Duodenal mucosa (tissue), 2 donors: ENCODE measurements around the gene TBX21.

Experiments
- H3K27ac ChIP-seq: one replicate; pipeline ENCODE4 v1.7.0; 2013; ENCODE audit warnings: low read depth, low read length
- H3K27me3 ChIP-seq, 2 donors: one replicate each; pipeline ENCODE4 v1.7.0; 2013; ENCODE audit warnings: low read length in 2 of 2, control low read depth in 1 of 2; ENCODE audit not compliant: insufficient read depth in 2 of 2, control insufficient read depth in 1 of 2
- H3K36me3 ChIP-seq, 2 donors: one replicate each; pipeline ENCODE4 v1.7.0; 2013; ENCODE audit warnings: low read length in 2 of 2, control low read depth in 1 of 2; ENCODE audit not compliant: insufficient read depth in 2 of 2, control insufficient read depth in 1 of 2
- H3K4me1 ChIP-seq, 2 donors: one replicate each; pipeline ENCODE4 v1.7.0; 2013; ENCODE audit warnings: low read length in 2 of 2, control low read depth in 1 of 2; ENCODE audit not compliant: insufficient read depth in 2 of 2, control insufficient read depth in 1 of 2
- H3K4me3 ChIP-seq, 2 donors: one replicate each; pipeline ENCODE4 v1.7.0; 2013; ENCODE audit warnings: low read length in 2 of 2, low read depth in 1 of 2
- H3K9ac ChIP-seq, 2 donors: one replicate each; pipeline ENCODE4 v1.7.0; 2013; ENCODE audit warnings: low read length in 2 of 2, low read depth in 1 of 2
- H3K9me3 ChIP-seq, 2 donors: one replicate each; pipeline ENCODE4 v1.7.0; 2013; ENCODE audit warnings: low read length in 2 of 2, control low read depth in 1 of 2; ENCODE audit not compliant: control insufficient read depth in 1 of 2

TBX21 gene

GRCh38 chr17:47692137-47692894 is 40.7 kb upstream of the TBX21 start:
- no peaks in the 10 kb centered on the region for H3K36me3 ChIP-seq
- peaks cover 11 to 20% of the 10 kb centered on the region in 2 donors for H3K4me1 ChIP-seq
- no peak overlapping the region for H3K9ac ChIP-seq
- H3K27ac ChIP-seq, result no peak overlapping the region
- no peaks in the 10 kb centered on the region for H3K9me3 ChIP-seq
- H3K27me3 ChIP-seq, result no peaks in the 10 kb centered on the region
- H3K4me3 ChIP-seq, result no peak overlapping the region

- H3K4me1 ChIP-seq, result peaks cover 11 to 20% of the 10 kb centered on the region in 2 donors
- H3K27ac ChIP-seq, result no peak overlapping the region
- peak overlapping the region; percentile 50 to 62 for H3K4me3 ChIP-seq
- H3K27me3 ChIP-seq, result no peaks in the 10 kb centered on the region
- H3K9me3 ChIP-seq, result no peaks in the 10 kb centered on the region
- peak overlapping the region; percentile 18 to 25 for H3K9ac ChIP-seq
- no peaks in the 10 kb centered on the region for H3K36me3 ChIP-seq
Measured at GRCh38 chr17:47692895-47693730, 39.9 kb upstream of the TBX21 start.

DNA sequence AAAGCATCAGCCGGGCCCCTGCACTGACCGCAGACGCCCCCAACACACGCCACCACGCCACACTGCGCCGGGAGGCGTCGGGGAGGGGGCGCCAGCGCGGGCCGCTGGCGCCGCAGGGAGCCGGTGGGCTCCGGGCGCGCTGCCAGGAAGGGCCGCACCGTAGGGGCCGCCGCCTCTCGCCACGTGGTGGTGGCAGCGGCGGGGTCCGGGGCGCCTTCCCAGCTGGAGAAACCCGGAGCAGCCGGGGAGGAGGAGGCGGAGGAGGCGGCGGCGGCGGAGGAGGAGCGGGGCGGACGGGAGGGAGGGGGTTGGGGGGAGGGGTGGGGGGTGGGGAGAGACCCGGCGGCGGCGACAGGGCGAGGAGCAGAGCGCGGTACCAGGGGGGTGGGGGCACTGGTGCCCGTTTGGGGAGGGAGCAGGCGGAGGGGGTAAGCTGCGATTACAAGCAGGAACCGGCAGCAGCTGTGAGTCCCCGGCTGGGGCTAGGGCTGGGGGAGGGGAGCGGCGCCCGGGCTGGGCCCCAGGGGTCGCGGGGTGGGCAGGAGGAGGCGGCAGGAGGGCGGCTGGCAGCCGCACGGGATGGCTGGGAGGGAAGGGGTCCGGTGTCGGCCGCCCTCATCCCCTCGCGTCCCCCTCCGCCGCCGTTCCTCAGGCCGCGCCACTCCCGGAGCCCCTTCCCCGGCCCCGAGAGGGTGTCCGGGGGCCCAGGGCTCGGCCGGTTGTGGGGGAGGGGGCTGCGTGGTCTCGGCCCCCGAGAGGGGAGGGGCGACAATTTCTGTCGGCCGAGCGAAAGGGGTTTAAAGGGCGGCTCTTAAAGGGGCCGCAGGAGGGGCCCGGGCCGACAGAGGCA is 39.1 kb upstream of the TBX21 start, which contains the start of gene TBKBP1:
Gene TBKBP1, plus strand, starts transcription at position 431 of the 850 bp plus-strand sequence. CDS start 1,952 bp downstream, outside the sequence.
- Histone ChIP-seq H3K4me1 (peaks cover 11 to 20% of the 10 kb centered on the region in 2 donors), H3K27me3 (no peaks in the 10 kb centered on the region), H3K36me3 (no peaks in the 10 kb centered on the region), H3K9ac (peak within 1 kb of the TSS; percentile 18 to 39), H3K9me3 (no peaks in the 10 kb centered on the region), H3K27ac (no peak within 1 kb of the TSS), H3K4me3 (peak within 1 kb of the TSS; percentile 62 to 74)

- no peaks in the 10 kb centered on the region for H3K9me3 ChIP-seq
- peak overlapping the region; percentile 4 to 39 for H3K9ac ChIP-seq
- H3K36me3 ChIP-seq, result no peaks in the 10 kb centered on the region
- no peaks in the 10 kb centered on the region for H3K27me3 ChIP-seq
- H3K27ac ChIP-seq, result peak overlapping the region; percentile 20
- peak overlapping the region; percentile 62 to 74 for H3K4me3 ChIP-seq
- peaks cover 11 to 20% of the 10 kb centered on the region in 2 donors for H3K4me1 ChIP-seq
Measured at GRCh38 chr17:47694581-47695428, 38.2 kb upstream of the TBX21 start.

- Histone ChIP-seq H3K27ac (peak overlapping the region; percentile 20), H3K9me3 (no peaks in the 10 kb centered on the region), H3K4me1 (peaks cover 11 to 20% of the 10 kb centered on the region in 2 donors), H3K27me3 (no peaks in the 10 kb centered on the region), H3K4me3 (peak overlapping the region; percentile 62 to 74), H3K36me3 (no peaks in the 10 kb centered on the region), H3K9ac (peak overlapping the region; percentile 4 to 39)
Measured at GRCh38 chr17:47695429-47696376, 37.3 kb upstream of the TBX21 start.

DNA sequence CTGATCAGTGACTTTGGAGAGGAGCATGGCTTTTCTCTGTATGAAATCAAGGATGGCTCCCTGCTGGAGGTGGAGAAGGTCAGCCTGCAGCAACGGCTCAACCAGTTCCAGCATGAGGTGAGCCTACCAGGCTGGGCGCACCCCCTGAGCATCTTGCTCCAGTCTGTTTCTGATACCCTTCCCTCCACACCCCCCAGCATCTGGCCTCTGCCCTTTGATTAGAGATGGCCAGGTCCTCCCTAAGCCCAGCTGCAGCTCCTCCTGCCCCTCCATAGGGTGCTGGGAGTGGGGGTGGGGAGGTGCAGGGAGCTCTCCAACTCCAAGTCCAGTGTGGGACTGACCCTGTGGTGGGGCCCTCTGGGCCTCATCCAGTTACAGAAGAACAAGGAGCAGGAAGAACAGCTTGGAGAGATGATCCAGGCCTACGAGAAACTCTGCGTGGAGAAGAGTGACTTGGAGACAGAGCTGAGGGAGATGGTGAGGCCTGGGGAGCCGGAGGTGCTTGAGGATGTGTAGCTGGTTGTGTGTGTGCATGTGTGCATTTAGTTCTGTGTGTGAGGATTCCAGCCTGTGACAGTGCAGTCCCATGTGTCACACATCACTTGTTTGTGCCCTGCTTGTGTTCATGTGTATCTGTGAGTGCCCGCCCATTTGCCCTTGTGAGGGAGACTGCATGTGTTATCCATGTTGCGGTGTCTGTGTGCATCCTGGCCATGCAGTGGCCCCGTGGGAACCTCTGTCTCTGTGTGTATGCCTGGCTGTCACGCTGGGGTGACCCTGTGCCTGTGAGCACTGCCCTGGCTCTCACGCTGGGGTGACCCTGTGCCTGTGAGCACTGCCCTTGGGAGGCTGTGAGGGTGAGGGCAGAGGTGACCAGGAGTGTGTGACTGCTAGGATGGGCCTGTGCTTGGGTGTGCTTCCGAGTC is 36.1 kb upstream of the TBX21 start:
- Histone ChIP-seq H3K9me3 (no peaks in the 10 kb centered on the region), H3K36me3 (no peaks in the 10 kb centered on the region), H3K4me1 (peaks cover 11 to 20% of the 10 kb centered on the region in 2 donors), H3K9ac (no peak overlapping the region), H3K27ac (no peak overlapping the region), H3K27me3 (no peaks in the 10 kb centered on the region), H3K4me3 (no peak overlapping the region)

DNA sequence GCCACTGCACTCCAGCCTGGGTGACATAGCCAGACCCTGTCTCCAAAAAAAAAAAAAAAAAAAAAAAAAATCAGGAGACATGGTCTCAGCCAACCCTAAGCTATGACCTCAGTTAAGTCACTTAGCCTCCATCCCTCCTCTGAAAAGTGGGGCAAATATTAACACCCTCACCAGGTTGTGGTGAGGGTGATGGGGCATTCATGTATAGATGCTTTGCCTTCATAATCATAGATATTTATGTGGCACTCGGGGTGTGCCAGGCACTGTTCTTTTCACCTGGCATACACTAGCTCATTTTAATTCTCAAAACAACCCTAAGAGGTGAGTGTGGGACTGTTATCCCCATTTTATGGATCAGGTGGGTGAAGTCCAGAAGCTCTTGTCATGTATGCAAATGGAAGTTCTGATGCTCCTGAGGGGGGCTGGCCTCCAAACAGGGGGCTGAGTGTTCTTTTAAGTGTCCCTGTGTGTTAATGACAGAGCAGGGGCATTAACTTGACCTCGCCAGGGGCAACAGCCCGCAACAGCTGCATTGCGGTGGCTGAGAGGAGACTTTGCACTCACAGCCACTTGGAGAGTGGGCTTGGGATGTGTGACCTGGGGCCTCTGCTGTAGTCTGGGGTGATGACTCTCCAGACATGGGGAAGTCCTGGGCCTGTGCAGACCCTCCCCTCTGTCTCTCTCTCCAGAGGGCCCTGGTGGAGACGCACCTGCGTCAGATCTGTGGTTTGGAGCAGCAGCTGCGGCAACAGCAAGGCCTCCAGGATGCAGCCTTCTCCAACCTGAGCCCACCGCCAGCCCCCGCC is 34.9 kb upstream of the TBX21 start:
- H3K36me3 ChIP-seq, result no peaks in the 10 kb centered on the region
- peaks cover 5 to 11% of the 10 kb centered on the region in 2 donors for H3K4me1 ChIP-seq
- H3K4me3 ChIP-seq, result no peak overlapping the region
- no peak overlapping the region for H3K27ac ChIP-seq
- no peak overlapping the region for H3K9ac ChIP-seq
- H3K9me3 ChIP-seq, result no peaks in the 10 kb centered on the region
- H3K27me3 ChIP-seq, result no peaks in the 10 kb centered on the region
